ENCODE measurements around the gene ITPA.

DNA sequence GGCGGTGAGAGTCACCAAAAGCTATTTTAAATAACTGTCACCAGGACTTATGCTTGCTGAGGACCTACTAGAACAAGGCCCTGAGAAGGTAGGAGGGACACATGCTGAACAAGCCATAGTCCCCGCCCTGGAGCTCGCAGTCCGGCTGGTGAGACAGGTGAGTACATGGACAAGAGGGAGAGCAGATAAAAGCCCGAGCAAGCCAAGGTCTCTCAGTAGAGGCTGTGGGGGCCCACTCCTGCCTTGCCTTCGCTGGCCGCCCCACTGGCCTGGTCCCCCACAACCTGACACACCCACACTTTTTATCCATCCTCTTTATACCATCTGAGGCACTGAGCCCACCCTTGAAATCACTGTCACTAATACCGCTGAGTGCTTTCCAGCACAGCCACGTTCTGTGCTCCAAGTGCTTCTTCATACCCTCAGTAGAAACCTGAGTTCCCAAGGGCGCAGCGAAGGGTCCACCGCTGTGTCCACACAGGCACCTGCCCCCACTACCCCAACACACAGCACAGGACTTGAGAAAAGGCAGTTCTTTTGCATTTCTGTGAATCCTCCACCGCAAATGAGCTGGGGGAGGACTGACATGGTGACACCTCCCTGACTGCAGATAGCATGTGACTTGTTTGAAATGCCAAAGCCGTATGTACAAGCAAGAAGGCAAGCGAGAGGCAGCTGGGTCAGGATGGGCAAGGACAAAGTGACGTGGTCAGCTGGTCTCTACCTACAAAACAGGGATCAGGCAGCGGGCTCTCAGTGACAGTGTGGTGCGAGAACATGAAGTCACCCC is 16.9 kb upstream of the ITPA start:
- no peak for TF ChIP-seq POLR2A (IDR thresholded peaks at IDR 0.05; ENCODE audit: extremely low read depth, insufficient read length)
- TF ChIP-seq, protein P1, sequence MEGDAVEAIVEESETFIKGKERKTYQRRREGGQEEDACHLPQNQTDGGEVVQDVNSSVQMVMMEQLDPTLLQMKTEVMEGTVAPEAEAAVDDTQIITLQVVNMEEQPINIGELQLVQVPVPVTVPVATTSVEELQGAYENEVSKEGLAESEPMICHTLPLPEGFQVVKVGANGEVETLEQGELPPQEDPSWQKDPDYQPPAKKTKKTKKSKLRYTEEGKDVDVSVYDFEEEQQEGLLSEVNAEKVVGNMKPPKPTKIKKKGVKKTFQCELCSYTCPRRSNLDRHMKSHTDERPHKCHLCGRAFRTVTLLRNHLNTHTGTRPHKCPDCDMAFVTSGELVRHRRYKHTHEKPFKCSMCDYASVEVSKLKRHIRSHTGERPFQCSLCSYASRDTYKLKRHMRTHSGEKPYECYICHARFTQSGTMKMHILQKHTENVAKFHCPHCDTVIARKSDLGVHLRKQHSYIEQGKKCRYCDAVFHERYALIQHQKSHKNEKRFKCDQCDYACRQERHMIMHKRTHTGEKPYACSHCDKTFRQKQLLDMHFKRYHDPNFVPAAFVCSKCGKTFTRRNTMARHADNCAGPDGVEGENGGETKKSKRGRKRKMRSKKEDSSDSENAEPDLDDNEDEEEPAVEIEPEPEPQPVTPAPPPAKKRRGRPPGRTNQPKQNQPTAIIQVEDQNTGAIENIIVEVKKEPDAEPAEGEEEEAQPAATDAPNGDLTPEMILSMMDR (IDR thresholded peaks at IDR 0.05; ENCODE audit: low read depth, low read length), result no peak

Measured in NB4 (cell line).